ENCODE data around the gene TYW1B.

GRCh38 chr7:72805526-72806494, 22.2 kb downstream of the TYW1B start:
- TF ChIP-seq CTCF (IDR thresholded peaks at IDR 0.05; ENCODE audit: poor library complexity): no peak
- TF ChIP-seq EZH2 (IDR thresholded peaks at IDR 0.05; ENCODE audit: borderline replicate concordance): no peak

Measured in hepatocyte (in vitro differentiated cells).